CD4-positive, alpha-beta T cell (primary cell): ENCODE results near the gene GALNTL6. TPM values are rescaled to one million over a fixed set of nuclear protein-coding genes. Genes with fewer than 3 reads are reported as not detected.

Experiments
- ATAC-seq: fragments of 200-7000 bp; cut with Tn5 transposase; one replicate; pipeline ENCODE4 v1.10.0; 2022; ENCODE audit warnings: mild to moderate bottlenecking; ENCODE audit not compliant: poor library complexity
- CTCF ChIA-PET: fragments of 350-600 bp; sonication (Branson Sonifier 250); formaldehyde crosslinking; loops from one replicate; lab custom pipeline; 2021; ENCODE audit warnings: antibody characterized with exemption, inconsistent platforms; lab: Charles Lee
- POLR2A ChIA-PET: fragments of 350-600 bp; sonication (Branson Sonifier 250); formaldehyde crosslinking; loops from one replicate; lab custom pipeline; 2021; ENCODE audit warnings: antibody characterized with exemption, inconsistent platforms; lab: Charles Lee
- DNase-seq, 14 experiments: peaks; one replicate each; pipeline ENCODE4 v3.0.0-alpha.2; 2013 to 2020; ENCODE audit warnings: mixed read lengths in 2 of 14
- H3K27ac ChIP-seq, 2 donors: one replicate each; pipeline versions ENCODE4 v1.5.1 to v1.7.0; 2013; ENCODE audit warnings: low read length in 2 of 2, low read depth in 1 of 2, mild to moderate bottlenecking in 1 of 2
- H3K27me3 ChIP-seq, 2 experiments: 1 replicate in 1 of 2; 2 replicates in 1 of 2; pipeline versions ENCODE4 v1.6.1 to v1.7.0; 2013; ENCODE audit warnings: low read length in 2 of 2, control low read depth in 1 of 2, mild to moderate bottlenecking in 1 of 2, moderate library complexity in 1 of 2; ENCODE audit not compliant: insufficient read depth in 2 of 2, control insufficient read depth in 1 of 2
- H3K36me3 ChIP-seq: one replicate; pipeline ENCODE4 v1.6.1; 2013; ENCODE audit warnings: low read length, control low read depth; ENCODE audit not compliant: insufficient read depth
- H3K4me1 ChIP-seq: one replicate; pipeline ENCODE4 v1.6.1; 2013; ENCODE audit warnings: low read length, control low read depth; ENCODE audit not compliant: insufficient read depth
- H3K4me3 ChIP-seq: one replicate; pipeline ENCODE4 v1.5.1; 2013; ENCODE audit warnings: mild to moderate bottlenecking, low read length, moderate library complexity
- H3K9me3 ChIP-seq, 2 experiments: 1 replicate in 1 of 2; 2 replicates in 1 of 2; pipeline versions ENCODE4 v1.6.1 to v1.7.0; 2013; ENCODE audit warnings: low read length in 2 of 2, mild to moderate bottlenecking in 2 of 2, control low read depth in 1 of 2, moderate library complexity in 1 of 2; ENCODE audit not compliant: control insufficient read depth in 1 of 2, insufficient read depth in 1 of 2
- H3K27ac Mint-ChIP-seq: one replicate; pipeline ENCODE4 v1.8.0; 2020; ENCODE audit warnings: mixed read lengths
- H3K27me3 Mint-ChIP-seq: one replicate; pipeline ENCODE4 v1.8.0; 2021; ENCODE audit warnings: mixed read lengths
- H3K36me3 Mint-ChIP-seq: one replicate; pipeline ENCODE4 v1.8.0; 2021; ENCODE audit warnings: low read depth, mixed read lengths
- H3K4me1 Mint-ChIP-seq: one replicate; pipeline ENCODE4 v1.8.0; 2021; ENCODE audit warnings: low read depth, mixed read lengths
- H3K4me3 Mint-ChIP-seq: one replicate; pipeline ENCODE4 v1.8.0; 2020; ENCODE audit warnings: mild to moderate bottlenecking, mixed read lengths
- H3K9me3 Mint-ChIP-seq: one replicate; pipeline ENCODE4 v1.8.0; 2020; ENCODE audit warnings: mixed read lengths
- intact Hi-C, 2 experiments: fragments of 100-400 bp; cut with DNase I in 1 of 2; cut with micrococcal nuclease in 1 of 2; formaldehyde crosslinking; loops; one replicate each; pipeline versions ENCODE4 v1.15.1 to v1.9.0; 2023 to 2025; cut with DNase I, micrococcal nuclease
- total RNA-seq, 174 experiments: library from RNA in 2 of 174; stranded (reverse) in 2 of 174; gene quantifications; one replicate each; pipeline ENCODE4 v1.2.3 and lab custom pipeline; 2021 to 2026
- TF ChIP-seq, protein P1 (sequence below): fragments of 200-600 bp; IDR thresholded peaks from one replicate; pipeline ENCODE4 v1.8.0; 2022; ENCODE audit warnings: antibody characterized with exemption, mild to moderate bottlenecking

GALNTL6 gene
- total RNA-seq, 2 experiments from 2014 or later: not detected

GRCh38 chr4:172040766-172041165, 227.6 kb downstream of the GALNTL6 start:
- Mint-ChIP-seq H3K27me3 (no peaks in the 10 kb centered on the region), H3K36me3 (no peaks in the 10 kb centered on the region), H3K9me3 (peaks cover 6% of the 10 kb centered on the region), H3K4me3 (no peak overlapping the region), H3K27ac (no peak overlapping the region), H3K4me1 (no peaks in the 10 kb centered on the region)
- Histone ChIP-seq H3K36me3 (no peaks in the 10 kb centered on the region), H3K27me3 (no peaks in the 10 kb centered on the region), H3K4me1 (no peaks in the 10 kb centered on the region), H3K9me3 (no peaks in the 10 kb centered on the region), H3K27ac (no peak overlapping the region), H3K4me3 (no peak overlapping the region)
- TF ChIP-seq, protein P1, sequence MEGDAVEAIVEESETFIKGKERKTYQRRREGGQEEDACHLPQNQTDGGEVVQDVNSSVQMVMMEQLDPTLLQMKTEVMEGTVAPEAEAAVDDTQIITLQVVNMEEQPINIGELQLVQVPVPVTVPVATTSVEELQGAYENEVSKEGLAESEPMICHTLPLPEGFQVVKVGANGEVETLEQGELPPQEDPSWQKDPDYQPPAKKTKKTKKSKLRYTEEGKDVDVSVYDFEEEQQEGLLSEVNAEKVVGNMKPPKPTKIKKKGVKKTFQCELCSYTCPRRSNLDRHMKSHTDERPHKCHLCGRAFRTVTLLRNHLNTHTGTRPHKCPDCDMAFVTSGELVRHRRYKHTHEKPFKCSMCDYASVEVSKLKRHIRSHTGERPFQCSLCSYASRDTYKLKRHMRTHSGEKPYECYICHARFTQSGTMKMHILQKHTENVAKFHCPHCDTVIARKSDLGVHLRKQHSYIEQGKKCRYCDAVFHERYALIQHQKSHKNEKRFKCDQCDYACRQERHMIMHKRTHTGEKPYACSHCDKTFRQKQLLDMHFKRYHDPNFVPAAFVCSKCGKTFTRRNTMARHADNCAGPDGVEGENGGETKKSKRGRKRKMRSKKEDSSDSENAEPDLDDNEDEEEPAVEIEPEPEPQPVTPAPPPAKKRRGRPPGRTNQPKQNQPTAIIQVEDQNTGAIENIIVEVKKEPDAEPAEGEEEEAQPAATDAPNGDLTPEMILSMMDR: no peak
- intact Hi-C loops: no loop called here
- ChIA-PET CTCF (no interaction called here), POLR2A (no interaction called here)
- no peak for DNase-seq
- no peak for ATAC-seq

DNA sequence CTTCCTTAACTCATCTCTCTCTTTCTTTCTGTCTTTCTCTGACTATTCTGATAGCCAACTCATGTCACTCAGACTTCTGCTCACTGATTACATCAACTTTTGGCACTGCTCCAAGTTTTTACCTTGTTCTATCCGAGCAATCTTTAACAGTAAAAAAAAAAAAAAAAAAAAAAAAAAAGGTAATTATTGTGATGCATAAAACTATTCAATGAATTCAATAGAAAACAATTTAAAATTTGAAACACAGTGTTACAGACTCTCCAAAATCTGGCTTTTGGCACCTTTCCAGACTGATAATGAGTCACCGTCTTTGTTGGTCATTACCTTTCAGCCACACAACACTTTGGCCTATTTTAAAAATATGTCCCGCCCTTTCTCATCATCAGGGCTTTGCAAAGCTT, 229.5 kb downstream of the GALNTL6 start:
- no peak overlapping the region for H3K27ac ChIP-seq
- POLR2A ChIA-PET: no interaction called here
- no peaks in the 10 kb centered on the region for H3K27me3 Mint-ChIP-seq

DNA sequence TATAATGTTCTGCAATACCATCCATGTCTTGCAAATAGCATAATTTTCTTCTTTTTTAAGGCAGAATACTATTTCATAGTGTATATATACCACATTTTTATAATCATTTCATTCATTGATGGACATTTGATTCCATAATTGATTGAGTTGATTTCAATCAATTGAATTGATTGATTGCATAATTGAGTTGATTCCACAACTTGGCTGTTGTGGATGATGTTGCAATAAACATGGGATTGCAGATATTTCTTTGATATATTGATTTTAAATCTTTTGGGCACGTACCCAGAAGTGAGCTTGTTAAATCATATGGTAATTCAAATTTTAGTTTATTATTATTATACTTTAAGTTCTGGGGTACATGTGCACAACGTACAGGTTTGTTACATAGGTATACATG, 232.8 kb downstream of the GALNTL6 start:
- Histone ChIP-seq H3K4me3 (no peak overlapping the region), H3K36me3 (no peaks in the 10 kb centered on the region), H3K27me3 (no peaks in the 10 kb centered on the region), H3K9me3 (peaks cover 0 to 3% of the 10 kb centered on the region in 2 experiments), H3K4me1 (no peaks in the 10 kb centered on the region), H3K27ac (no peak overlapping the region)
- DNase-seq: no peak
- H3K4me1 Mint-ChIP-seq: no peaks in the 10 kb centered on the region
- ChIA-PET POLR2A (no interaction called here), CTCF (no interaction called here)
- H3K27ac Mint-ChIP-seq: no peak overlapping the region
- ATAC-seq: no peak
- TF ChIP-seq, protein P1: no peak
- peaks cover 6% of the 10 kb centered on the region for H3K9me3 Mint-ChIP-seq
- intact Hi-C loops: no loop called here
- no peak overlapping the region for H3K4me3 Mint-ChIP-seq
- H3K27me3 Mint-ChIP-seq: no peaks in the 10 kb centered on the region
- H3K36me3 Mint-ChIP-seq: no peaks in the 10 kb centered on the region

More for the DNA sequence above, 229.5 kb downstream of the GALNTL6 start:
- Histone ChIP-seq H3K36me3 (no peaks in the 10 kb centered on the region), H3K9me3 (no peaks in the 10 kb centered on the region), H3K4me3 (no peak overlapping the region), H3K27me3 (no peaks in the 10 kb centered on the region), H3K4me1 (no peaks in the 10 kb centered on the region)
- intact Hi-C loops: no loop called here
- CTCF ChIA-PET: no interaction called here
- no peak overlapping the region for H3K4me3 Mint-ChIP-seq
- TF ChIP-seq, protein P1: no peak
- H3K4me1 Mint-ChIP-seq: no peaks in the 10 kb centered on the region
- peaks cover 6% of the 10 kb centered on the region for H3K9me3 Mint-ChIP-seq
- no peaks in the 10 kb centered on the region for H3K36me3 Mint-ChIP-seq
- DNase-seq (no peak), ATAC-seq (no peak)
- no peak overlapping the region for H3K27ac Mint-ChIP-seq
